Glutamatergic neuron (in vitro differentiated cells): Measurements from ENCODE around the gene S1PR5. TPM values are rescaled to one million over a fixed set of nuclear protein-coding genes. Genes with fewer than 3 reads are reported as not detected.

Source experiments
- DNase-seq: peaks from one replicate; pipeline ENCODE4 v3.0.0; 2022
- H3K27ac Mint-ChIP-seq: one replicate; pipeline ENCODE4 v1.8.0; 2020; ENCODE audit warnings: mild to moderate bottlenecking, mixed read lengths, inconsistent platforms; ENCODE audit not compliant: unreplicated experiment
- H3K27me3 Mint-ChIP-seq: one replicate; pipeline ENCODE4 v1.8.0; 2020; ENCODE audit warnings: mild to moderate bottlenecking, moderate library complexity, mixed read lengths, inconsistent platforms; ENCODE audit not compliant: unreplicated experiment
- H3K36me3 Mint-ChIP-seq: one replicate; pipeline ENCODE4 v1.8.0; 2020; ENCODE audit warnings: mild to moderate bottlenecking, mixed read lengths, inconsistent platforms; ENCODE audit not compliant: unreplicated experiment
- H3K4me1 Mint-ChIP-seq: one replicate; pipeline ENCODE4 v1.8.0; 2020; ENCODE audit warnings: mild to moderate bottlenecking, low read depth, mixed read lengths, inconsistent platforms; ENCODE audit not compliant: unreplicated experiment
- H3K4me3 Mint-ChIP-seq: one replicate; pipeline ENCODE4 v1.8.0; 2020; ENCODE audit warnings: mild to moderate bottlenecking, mixed read lengths, inconsistent platforms; ENCODE audit not compliant: unreplicated experiment
- H3K9me3 Mint-ChIP-seq: one replicate; pipeline ENCODE4 v1.8.0; 2020; ENCODE audit warnings: mild to moderate bottlenecking, moderate library complexity, mixed read lengths, inconsistent platforms; ENCODE audit not compliant: unreplicated experiment
- total RNA-seq: library from RNA; stranded (reverse); fragmentation: NEBNext Ultra II Directional; extraction: Animal tissue kit (Norgen Biotek cat#: 25700); gene quantifications from one replicate; pipeline ENCODE4 v1.2.1, GENCODE V29; 2021; ENCODE audit not compliant: unreplicated experiment
- TF ChIP-seq, protein P1 (sequence below): fragments of 200-600 bp; sonication (generic); IDR thresholded peaks from one replicate; pipeline ENCODE4 v1.5.0; 2021; ENCODE audit not compliant: partially characterized antibody, unreplicated experiment

The S1PR5 gene
- total RNA-seq, 1 donor from 2014 or later = not detected

GRCh38 chr19:10478903-10479384 is 38.3 kb downstream of the S1PR5 start:
- TF ChIP-seq, protein P1, sequence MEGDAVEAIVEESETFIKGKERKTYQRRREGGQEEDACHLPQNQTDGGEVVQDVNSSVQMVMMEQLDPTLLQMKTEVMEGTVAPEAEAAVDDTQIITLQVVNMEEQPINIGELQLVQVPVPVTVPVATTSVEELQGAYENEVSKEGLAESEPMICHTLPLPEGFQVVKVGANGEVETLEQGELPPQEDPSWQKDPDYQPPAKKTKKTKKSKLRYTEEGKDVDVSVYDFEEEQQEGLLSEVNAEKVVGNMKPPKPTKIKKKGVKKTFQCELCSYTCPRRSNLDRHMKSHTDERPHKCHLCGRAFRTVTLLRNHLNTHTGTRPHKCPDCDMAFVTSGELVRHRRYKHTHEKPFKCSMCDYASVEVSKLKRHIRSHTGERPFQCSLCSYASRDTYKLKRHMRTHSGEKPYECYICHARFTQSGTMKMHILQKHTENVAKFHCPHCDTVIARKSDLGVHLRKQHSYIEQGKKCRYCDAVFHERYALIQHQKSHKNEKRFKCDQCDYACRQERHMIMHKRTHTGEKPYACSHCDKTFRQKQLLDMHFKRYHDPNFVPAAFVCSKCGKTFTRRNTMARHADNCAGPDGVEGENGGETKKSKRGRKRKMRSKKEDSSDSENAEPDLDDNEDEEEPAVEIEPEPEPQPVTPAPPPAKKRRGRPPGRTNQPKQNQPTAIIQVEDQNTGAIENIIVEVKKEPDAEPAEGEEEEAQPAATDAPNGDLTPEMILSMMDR = peak; percentile 68
- H3K4me1 Mint-ChIP-seq = no peaks in the 10 kb centered on the region
- H3K4me3 Mint-ChIP-seq = peak overlapping the region; percentile 20
- peak; percentile 82 for DNase-seq
- no peak overlapping the region for H3K27ac Mint-ChIP-seq
- no peaks in the 10 kb centered on the region for H3K9me3 Mint-ChIP-seq
- peaks cover 6% of the 10 kb centered on the region for H3K27me3 Mint-ChIP-seq
- H3K36me3 Mint-ChIP-seq = no peaks in the 10 kb centered on the region

GRCh38 chr19:10478476-10478875 is 38.8 kb downstream of the S1PR5 start:
- Mint-ChIP-seq H3K36me3 (no peaks in the 10 kb centered on the region), H3K4me1 (no peaks in the 10 kb centered on the region), H3K27ac (no peak overlapping the region), H3K4me3 (no peak overlapping the region), H3K9me3 (no peaks in the 10 kb centered on the region), H3K27me3 (peaks cover 9% of the 10 kb centered on the region)
- TF ChIP-seq, protein P1 = no peak
- DNase-seq = no peak

DNA sequence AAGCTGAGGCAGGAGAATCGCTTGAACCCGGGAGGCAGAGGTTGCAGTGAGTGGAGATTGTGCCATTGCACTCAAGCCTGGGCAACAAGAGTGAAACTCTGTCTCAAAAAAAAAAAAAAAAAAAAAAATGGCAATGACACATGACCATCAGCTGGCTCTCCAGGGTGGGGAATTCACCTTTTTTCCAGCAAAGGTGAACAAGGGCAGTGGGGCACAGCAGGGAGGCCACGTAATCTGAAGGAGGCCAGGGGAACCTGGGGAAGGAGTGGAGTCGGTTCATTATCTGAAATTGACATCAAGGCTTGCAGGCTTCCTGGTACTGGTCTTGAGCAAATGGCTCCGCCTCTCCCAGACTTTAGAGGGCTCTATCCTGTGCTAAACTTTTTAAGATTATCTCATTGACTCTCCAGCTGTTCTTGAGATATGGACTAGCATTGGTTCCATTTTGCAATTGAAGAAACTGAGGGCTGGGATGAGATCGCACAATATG is 42.2 kb downstream of the S1PR5 start:
- H3K27me3 Mint-ChIP-seq = peaks cover 13% of the 10 kb centered on the region

GRCh38 chr19:10473192-10473591 is 44.1 kb downstream of the S1PR5 start:
- TF ChIP-seq, protein P1 = no peak

More for the DNA sequence above, 42.2 kb downstream of the S1PR5 start:
- no peaks in the 10 kb centered on the region for H3K36me3 Mint-ChIP-seq
- H3K4me3 Mint-ChIP-seq = no peak overlapping the region
- no peak overlapping the region for H3K27ac Mint-ChIP-seq
- DNase-seq = no peak
- no peaks in the 10 kb centered on the region for H3K9me3 Mint-ChIP-seq
- TF ChIP-seq, protein P1 = no peak
- H3K4me1 Mint-ChIP-seq = peaks cover 2% of the 10 kb centered on the region

DNA sequence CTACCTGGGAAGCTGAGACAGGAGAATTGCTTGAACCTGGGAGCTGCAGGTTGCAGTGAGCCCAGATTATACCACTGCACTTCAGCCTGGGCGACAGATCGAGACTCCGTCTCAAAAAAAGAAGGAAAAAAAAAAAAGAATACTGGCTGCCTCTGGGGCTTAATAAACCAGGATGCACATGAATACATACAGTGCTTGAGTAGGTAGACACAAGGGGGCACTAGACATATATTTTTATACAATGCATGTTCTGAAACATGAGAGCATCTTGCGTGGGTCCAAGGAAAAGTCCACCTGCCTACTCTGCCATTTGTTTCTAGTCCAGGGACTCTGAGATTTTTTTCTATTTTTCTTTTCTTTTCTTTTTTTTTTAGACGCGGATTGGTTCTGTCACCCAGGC is 45.3 kb downstream of the S1PR5 start:
- TF ChIP-seq, protein P1 = peak; percentile 39
- DNase-seq = no peak
- Mint-ChIP-seq H3K9me3 (peaks cover 2% of the 10 kb centered on the region), H3K4me3 (no peak overlapping the region), H3K4me1 (peaks cover 2% of the 10 kb centered on the region), H3K36me3 (no peaks in the 10 kb centered on the region), H3K27ac (no peak overlapping the region), H3K27me3 (peaks cover 10% of the 10 kb centered on the region)

More at GRCh38 chr19:10473192-10473591, 44.1 kb downstream of the S1PR5 start:
- H3K9me3 Mint-ChIP-seq = peaks cover 1% of the 10 kb centered on the region
- no peak overlapping the region for H3K27ac Mint-ChIP-seq
- H3K36me3 Mint-ChIP-seq = no peaks in the 10 kb centered on the region
- H3K4me1 Mint-ChIP-seq = peaks cover 2% of the 10 kb centered on the region
- DNase-seq = no peak
- H3K27me3 Mint-ChIP-seq = peaks cover 9% of the 10 kb centered on the region
- peak overlapping the region; percentile 19 for H3K4me3 Mint-ChIP-seq
